HepG2 (cell line): ENCODE data around the gene ENO1. TPM values are rescaled to one million over a fixed set of nuclear protein-coding genes. Genes with fewer than 3 reads are reported as not detected.
"Not testable (repeated sequence)": the region's sequence is repeated elsewhere in the genome, so short reads cannot be mapped to it uniquely, and the experiment has no call there.

Experiments used
- ATAC-seq: fragments of 200-7000 bp; cut with Tn5 transposase; 3 replicates; pipeline ENCODE4 v1.9.1; 2020; ENCODE audit warnings: mild to moderate bottlenecking, moderate library complexity
- BruUV-seq: library from RNA; stranded (reverse); fragments of 400-500 nt; replicated peaks from 2 replicates; lab custom pipeline; 2021; lab: Mats Ljungman, UMichigan
- CTCF ChIA-PET: fragments of 300-600 bp; formaldehyde crosslinking; extraction: SDS; loops from one replicate; lab custom pipeline; 2021; ENCODE audit warnings: low total read pairs, inconsistent platforms, low intra/inter-chr PET ratio; lab: Yijun Ruan, JAX
- POLR2A ChIA-PET: fragments of 350-600 bp; sonication (Branson Sonifier 250); formaldehyde crosslinking; loops from one replicate; lab custom pipeline; 2020; ENCODE audit warnings: antibody characterized with exemption, inconsistent platforms; lab: Yijun Ruan, JAX
- DNase-seq: peaks from one replicate; pipeline ENCODE4 v3.0.0-alpha.2; 2015; ENCODE audit warnings: low spot score
- FAIRE-seq: peaks from 3 replicates; lab custom pipeline; 2011; peaks lifted over from hg19 to GRCh38; lab: Jason Lieb, UNC
- H2AFZ ChIP-seq: one replicate; pipeline ENCODE4 v1.6.1; 2011; ENCODE audit warnings: low read length, inconsistent platforms
- H3K27ac ChIP-seq: fragments of 300-600 bp; 3 replicates; pipeline ENCODE4 v1.8.0; 2011; ENCODE audit warnings: mixed run types, mild to moderate bottlenecking, mixed read lengths, low read length, inconsistent platforms; ENCODE audit not compliant: insufficient read depth; ENCODE audit errors: extremely low read length
- H3K27me3 ChIP-seq, 2 experiments: fragments of 200-600 bp in 1 of 2; 2 replicates in 1 of 2; 3 replicates in 1 of 2; pipeline versions ENCODE4 v1.6.0 to v1.8.0; 2011; ENCODE audit warnings: low read length in 2 of 2, mild to moderate bottlenecking in 2 of 2, moderate library complexity in 2 of 2, inconsistent platforms in 1 of 2; ENCODE audit not compliant: insufficient read depth in 2 of 2, control insufficient read depth in 1 of 2
- H3K36me3 ChIP-seq, 2 experiments: fragments of 200-600 bp in 1 of 2; replicated peaks in 1 of 2; 2 replicates in 1 of 2; 3 replicates in 1 of 2; pipeline versions ENCODE4 v1.5.1 to v1.8.0; 2011; ENCODE audit warnings: low read length in 2 of 2, inconsistent platforms in 1 of 2; ENCODE audit not compliant: insufficient read depth in 2 of 2, control insufficient read depth in 1 of 2
- H3K4me1 ChIP-seq: 2 replicates; pipeline ENCODE4 v1.5.1; 2012; ENCODE audit warnings: low read length, inconsistent platforms; ENCODE audit not compliant: insufficient read depth
- H3K4me2 ChIP-seq: 2 replicates; pipeline ENCODE4 v1.6.0; 2011; ENCODE audit warnings: low read depth, low read length, inconsistent platforms
- H3K4me3 ChIP-seq, 3 experiments: fragments of 200-600 bp in 1 of 3; sonication (generic), shearing (Covaris generic) in 1 of 3; replicated peaks in 1 of 3; 2 replicates each; pipeline ENCODE4 v1.5.1; 2011 to 2016; ENCODE audit warnings: low read length in 3 of 3, inconsistent platforms in 2 of 3, low read depth in 2 of 3, mild to moderate bottlenecking in 2 of 3, control low read depth in 1 of 3, mixed read lengths in 1 of 3; ENCODE audit not compliant: insufficient read depth in 1 of 3
- H3K79me2 ChIP-seq: one replicate; pipeline ENCODE4 v1.6.1; 2011; ENCODE audit warnings: low read length, inconsistent platforms; ENCODE audit not compliant: insufficient read depth
- H3K9ac ChIP-seq: 2 replicates; pipeline ENCODE4 v1.6.0; 2011; ENCODE audit warnings: mild to moderate bottlenecking, low read depth, low read length, inconsistent platforms; ENCODE audit not compliant: insufficient read depth
- H3K9me3 ChIP-seq: 2 replicates; pipeline ENCODE4 v1.5.1; 2012; ENCODE audit warnings: mild to moderate bottlenecking, low read length
- H4K20me1 ChIP-seq: 2 replicates; pipeline ENCODE4 v1.6.0; 2011; ENCODE audit warnings: inconsistent platforms, mild to moderate bottlenecking, low read length, moderate library complexity; ENCODE audit not compliant: insufficient read depth
- NONO ChIP-seq, 2 experiments: fragments of 450-650 bp in 1 of 2; sonication (generic) in 1 of 2; formaldehyde crosslinking in 1 of 2; IDR thresholded peaks in 1 of 2; conservative IDR thresholded peaks in 1 of 2; 2 replicates each; pipeline versions ENCODE4 v1.6.1 to v1.8.0; 2017 to 2022; ENCODE audit warnings: mild to moderate bottlenecking in 1 of 2, missing genetic modification reagents in 1 of 2, moderate library complexity in 1 of 2
- WGBS: methylation state at CpG from one replicate; pipeline ENCODE4 v1.1.6; 2017; ENCODE audit warnings: low lambda C conversion rate; 5-methylcytosine and 5-hydroxymethylcytosine counted together
- in situ Hi-C: cut with HindIII; loops from 2 replicates; pipeline ENCODE4 v1.10.0; 2017; ENCODE audit warnings: low pct_unique_long_range_greater_than_20kb; ENCODE audit not compliant: extremely low pct_ligation_motif_present
- intact Hi-C: fragments of 100-400 bp; cut with micrococcal nuclease; formaldehyde crosslinking; loops from one replicate; pipeline ENCODE4 v1.10.0; 2022; ENCODE audit not compliant: unreplicated experiment
- polyA plus RNA-seq, 8 experiments: library from polyadenylated mRNA; depleted of rRNA in 3 of 8; stranded (reverse) in 7 of 8; unstranded in 1 of 8; fragments of >200 nt; fragmentation: Illumina TruSeq in 4 of 8; extraction: Trizol in 4 of 8; gene quantifications; 2 replicates each; pipeline versions ENCODE4 v1.2.1 to v1.2.3, GENCODE V29; 2011 to 2016; ENCODE audit warnings: low read depth in 4 of 8, missing spikeins in 1 of 8, mixed read lengths in 1 of 8; ENCODE audit not compliant: insufficient read depth in 1 of 8
- total RNA-seq, 5 experiments: library from RNA; depleted of rRNA; stranded (reverse); fragments of >200 nt; fragmentation: Illumina TruSeq; extraction: Trizol; gene quantifications; 2 replicates each; pipeline ENCODE4 v1.2.3, GENCODE V29; 2016; ENCODE audit warnings: low read depth in 1 of 5
- TF ChIP-seq, protein P1 (sequence below), 2 experiments: fragments of 450-650 bp in 1 of 2; sonication (generic) in 1 of 2; formaldehyde crosslinking in 1 of 2; IDR thresholded peaks; 2 replicates each; pipeline versions ENCODE4 v1.6.1 to v1.8.0; 2016 to 2022; ENCODE audit warnings: antibody characterized with exemption in 1 of 2, mild to moderate bottlenecking in 1 of 2, missing genetic modification reagents in 1 of 2

The ENO1 gene
- total and polyA plus RNA-seq, 2 of the 13 experiments (the other 11 are each of a cell fraction or from before 2014, with no cell fraction given), result 1,559 to 3,103 TPM

DNA sequence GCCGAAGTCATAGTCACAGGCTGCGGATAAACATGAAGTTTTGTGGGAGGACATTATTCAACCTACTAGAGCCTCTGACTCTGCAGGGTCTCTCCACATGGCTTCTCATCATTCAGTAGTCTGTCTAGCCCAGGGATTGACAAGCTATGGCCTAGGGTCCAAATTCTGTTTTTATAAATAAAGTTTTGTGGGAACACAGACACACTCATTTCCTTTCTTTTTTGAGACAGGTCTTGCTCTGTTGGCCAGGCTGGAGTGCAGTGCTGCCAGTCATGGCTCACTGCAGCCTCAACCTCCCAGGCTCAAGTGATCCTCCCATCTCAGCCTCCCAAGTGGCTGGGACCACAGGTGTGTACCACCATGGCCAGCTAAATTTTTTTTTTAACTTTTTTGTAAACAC lies 8.1 kb upstream of the ENO1 start:
- Histone ChIP-seq H3K27me3 (no peaks in the 10 kb centered on the region), H4K20me1 (no peaks in the 10 kb centered on the region), H3K4me1 (peaks cover 65% of the 10 kb centered on the region), H3K4me3 (no peak overlapping the region), H2AFZ (no peak overlapping the region), H3K79me2 (peaks cover 2% of the 10 kb centered on the region), H3K9ac (no peak overlapping the region), H3K27ac (no peak overlapping the region), H3K9me3 (no peaks in the 10 kb centered on the region), H3K4me2 (no peak overlapping the region), H3K36me3 (no peaks in the 10 kb centered on the region)
- intact Hi-C loops (no loop called here), in situ Hi-C loops (no loop called here)
- FAIRE-seq, result no peak
- ChIA-PET CTCF (no interaction called here), POLR2A (interaction anchor here (0.6 to 3.7 kb wide), 2 partner anchors 8 to 303 kb away, joined by 3 to 13 read pairs; partner anchors contain the start of gene ENO1)
- DNase-seq, result no peak
- ATAC-seq, result no peak
- BruUV-seq, result no TSS peak
- TF ChIP-seq, protein P1, sequence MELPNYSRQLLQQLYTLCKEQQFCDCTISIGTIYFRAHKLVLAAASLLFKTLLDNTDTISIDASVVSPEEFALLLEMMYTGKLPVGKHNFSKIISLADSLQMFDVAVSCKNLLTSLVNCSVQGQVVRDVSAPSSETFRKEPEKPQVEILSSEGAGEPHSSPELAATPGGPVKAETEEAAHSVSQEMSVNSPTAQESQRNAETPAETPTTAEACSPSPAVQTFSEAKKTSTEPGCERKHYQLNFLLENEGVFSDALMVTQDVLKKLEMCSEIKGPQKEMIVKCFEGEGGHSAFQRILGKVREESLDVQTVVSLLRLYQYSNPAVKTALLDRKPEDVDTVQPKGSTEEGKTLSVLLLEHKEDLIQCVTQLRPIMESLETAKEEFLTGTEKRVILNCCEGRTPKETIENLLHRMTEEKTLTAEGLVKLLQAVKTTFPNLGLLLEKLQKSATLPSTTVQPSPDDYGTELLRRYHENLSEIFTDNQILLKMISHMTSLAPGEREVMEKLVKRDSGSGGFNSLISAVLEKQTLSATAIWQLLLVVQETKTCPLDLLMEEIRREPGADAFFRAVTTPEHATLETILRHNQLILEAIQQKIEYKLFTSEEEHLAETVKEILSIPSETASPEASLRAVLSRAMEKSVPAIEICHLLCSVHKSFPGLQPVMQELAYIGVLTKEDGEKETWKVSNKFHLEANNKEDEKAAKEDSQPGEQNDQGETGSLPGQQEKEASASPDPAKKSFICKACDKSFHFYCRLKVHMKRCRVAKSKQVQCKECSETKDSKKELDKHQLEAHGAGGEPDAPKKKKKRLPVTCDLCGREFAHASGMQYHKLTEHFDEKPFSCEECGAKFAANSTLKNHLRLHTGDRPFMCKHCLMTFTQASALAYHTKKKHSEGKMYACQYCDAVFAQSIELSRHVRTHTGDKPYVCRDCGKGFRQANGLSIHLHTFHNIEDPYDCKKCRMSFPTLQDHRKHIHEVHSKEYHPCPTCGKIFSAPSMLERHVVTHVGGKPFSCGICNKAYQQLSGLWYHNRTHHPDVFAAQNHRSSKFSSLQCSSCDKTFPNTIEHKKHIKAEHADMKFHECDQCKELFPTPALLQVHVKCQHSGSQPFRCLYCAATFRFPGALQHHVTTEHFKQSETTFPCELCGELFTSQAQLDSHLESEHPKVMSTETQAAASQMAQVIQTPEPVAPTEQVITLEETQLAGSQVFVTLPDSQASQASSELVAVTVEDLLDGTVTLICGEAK (IDR thresholded peaks at IDR 0.05), result peak; percentile 41
- TF ChIP-seq, protein P1 (CRISPR knock-in tag; IDR thresholded peaks at IDR 0.05), result peak; percentile 97
- no peak for TF ChIP-seq NONO (IDR thresholded peaks at IDR 0.05)
- TF ChIP-seq NONO (CRISPR knock-in tag; conservative IDR thresholded peaks at IDR 0.05), result no peak
- no CpG with 5 or more reads among the region's 2 CpGs for WGBS

DNA sequence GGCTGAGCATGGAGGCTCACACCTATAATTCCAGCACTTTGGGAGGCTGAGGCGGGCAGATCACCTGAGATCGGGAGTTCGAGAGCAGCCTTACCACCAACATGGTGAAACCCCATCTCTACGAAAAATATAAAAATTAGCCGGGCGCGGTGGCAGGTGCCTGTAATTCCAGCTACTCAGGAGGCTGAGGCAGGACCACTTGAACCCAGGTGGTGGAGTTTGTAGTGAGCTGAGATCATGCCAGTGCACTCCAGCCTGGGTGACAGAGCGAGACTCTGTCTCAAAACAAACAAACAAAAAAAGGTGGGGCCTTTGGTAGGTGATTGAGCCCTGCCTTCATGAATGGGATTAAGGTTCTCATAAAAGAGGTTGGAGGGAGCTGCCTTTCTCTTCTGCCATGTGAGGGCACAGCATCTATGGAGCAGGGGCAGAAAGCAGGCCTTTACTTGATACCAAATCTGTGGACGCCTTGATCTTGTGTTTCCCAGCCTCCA lies 7.6 kb upstream of the ENO1 start:
- H3K27me3 ChIP-seq, BruUV-seq, H3K79me2 ChIP-seq, intact Hi-C loops, DNase-seq, ATAC-seq, H4K20me1 ChIP-seq, H3K4me3 ChIP-seq, H3K9me3 ChIP-seq, H3K36me3 ChIP-seq, FAIRE-seq, H2AFZ ChIP-seq, CTCF ChIA-PET, in situ Hi-C loops: not testable (repeated sequence)
- WGBS, result 71% methylated on average over 9 of the region's 9 CpGs
- Histone ChIP-seq H3K27ac (peak overlapping the region; percentile 24), H3K9ac (0 out of 2 replicates have a peak overlapping the region, but pooled peaks have one; percentile 31), H3K4me2 (peak overlapping the region; percentile 22; the same call in 1 of the 2 replicates), H3K4me1 (peaks cover 65% of the 10 kb centered on the region)
- POLR2A ChIA-PET, result interaction anchor here (0.6 to 3.7 kb wide), 2 partner anchors 8 to 303 kb away, joined by 3 to 13 read pairs; partner anchors contain the start of gene ENO1
